Activated CD8-positive, alpha-beta memory T cell treated with anti-CD3 and anti-CD28 coated beads for 1 hour (primary cell): Measurements from ENCODE around the gene COMMD8.

Experiments used
- DNase-seq, 2 donors: peaks; one replicate each; pipeline ENCODE4 v3.0.0-alpha.2; 2020; ENCODE audit warnings: low read depth in 1 of 2; ENCODE audit errors: extremely low read depth in 1 of 2

COMMD8 gene

DNA sequence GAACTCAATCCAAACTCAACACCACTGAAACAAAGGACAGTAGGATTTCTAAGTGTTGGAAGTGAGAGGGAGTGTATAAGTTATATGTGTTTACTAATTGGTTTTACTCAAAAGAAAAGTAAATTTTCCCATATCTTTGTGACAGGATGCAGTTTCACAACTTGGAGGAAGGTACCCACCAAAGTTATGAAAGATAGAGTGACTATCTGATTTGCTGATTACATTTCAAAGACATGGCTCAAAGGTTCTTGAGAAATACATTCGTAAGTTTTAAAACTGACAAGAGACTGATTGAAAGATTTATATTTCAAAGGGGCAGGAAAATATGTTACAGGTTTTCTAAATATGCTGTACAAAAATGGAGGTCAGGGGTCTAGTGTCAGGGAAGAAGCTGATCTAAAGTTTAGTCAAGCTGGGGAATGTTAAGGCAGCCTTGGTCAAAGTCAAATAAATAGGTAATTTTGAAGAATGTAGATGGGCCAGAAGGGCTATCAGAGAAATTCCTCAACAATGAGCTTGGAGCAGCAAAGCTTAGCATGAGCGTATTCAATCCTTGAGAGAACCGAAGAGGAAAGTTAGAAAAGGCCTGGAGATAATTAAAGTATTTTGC, 9.7 kb upstream of the COMMD8 start:
- DNase-seq, result no peak

DNA sequence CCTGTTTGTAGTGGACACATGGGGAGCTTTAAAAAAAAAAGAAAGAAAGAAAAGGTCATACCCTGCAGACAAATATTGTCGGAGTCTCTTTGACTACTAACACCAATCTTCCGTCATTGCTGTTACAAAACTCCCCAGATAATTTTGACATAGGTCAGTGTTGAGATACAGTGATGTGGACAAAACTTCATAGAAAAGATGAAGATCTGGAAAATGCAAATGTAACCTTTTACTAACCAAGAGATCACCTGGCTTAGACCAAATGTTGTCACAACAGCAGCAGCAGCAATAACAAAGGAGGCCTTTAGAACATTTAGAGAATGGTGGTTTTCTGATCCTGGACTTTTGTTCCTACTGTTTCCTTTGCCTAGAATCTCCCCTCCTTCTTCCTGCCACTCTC, 8.1 kb upstream of the COMMD8 start:
- no peak for DNase-seq

DNA sequence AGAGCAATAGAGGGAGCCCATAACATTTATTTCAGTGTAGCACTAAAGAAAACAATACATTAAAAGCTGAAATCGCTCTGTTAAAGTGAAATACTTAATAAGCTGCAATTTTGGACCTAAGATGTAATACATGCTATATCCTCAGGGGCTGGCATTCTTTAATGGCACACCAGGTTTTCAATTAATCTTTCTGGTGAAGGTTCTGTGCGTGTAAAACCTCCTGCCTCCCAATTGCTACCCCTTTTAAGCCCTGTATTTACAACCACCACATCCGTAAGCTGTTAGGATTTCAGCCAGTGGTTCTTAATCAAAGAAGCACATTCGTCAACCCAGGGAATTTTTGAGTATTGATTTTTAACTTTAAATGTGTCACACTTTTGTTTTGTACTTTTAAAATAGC, 7.6 kb upstream of the COMMD8 start:
- DNase-seq, result no peak

DNA sequence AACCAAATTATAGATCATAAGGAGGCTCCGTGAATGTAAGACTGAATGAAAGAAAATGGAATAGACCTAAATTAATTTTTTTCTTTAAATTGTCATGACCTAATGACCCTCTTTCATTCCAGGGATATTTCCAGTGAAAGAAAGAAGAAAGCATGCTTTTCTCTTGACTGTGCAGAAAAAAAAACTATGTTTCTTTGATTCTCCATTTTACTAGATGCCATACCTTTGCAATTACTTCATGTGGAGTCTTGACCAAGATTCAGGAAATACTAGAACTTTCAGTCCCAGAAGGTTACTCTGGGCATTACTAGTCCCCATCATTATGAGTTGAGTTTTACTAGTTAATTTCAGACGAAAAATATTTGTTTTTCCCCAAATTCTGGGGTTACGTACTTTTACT, 6.4 kb upstream of the COMMD8 start:
- no peak for DNase-seq

DNA sequence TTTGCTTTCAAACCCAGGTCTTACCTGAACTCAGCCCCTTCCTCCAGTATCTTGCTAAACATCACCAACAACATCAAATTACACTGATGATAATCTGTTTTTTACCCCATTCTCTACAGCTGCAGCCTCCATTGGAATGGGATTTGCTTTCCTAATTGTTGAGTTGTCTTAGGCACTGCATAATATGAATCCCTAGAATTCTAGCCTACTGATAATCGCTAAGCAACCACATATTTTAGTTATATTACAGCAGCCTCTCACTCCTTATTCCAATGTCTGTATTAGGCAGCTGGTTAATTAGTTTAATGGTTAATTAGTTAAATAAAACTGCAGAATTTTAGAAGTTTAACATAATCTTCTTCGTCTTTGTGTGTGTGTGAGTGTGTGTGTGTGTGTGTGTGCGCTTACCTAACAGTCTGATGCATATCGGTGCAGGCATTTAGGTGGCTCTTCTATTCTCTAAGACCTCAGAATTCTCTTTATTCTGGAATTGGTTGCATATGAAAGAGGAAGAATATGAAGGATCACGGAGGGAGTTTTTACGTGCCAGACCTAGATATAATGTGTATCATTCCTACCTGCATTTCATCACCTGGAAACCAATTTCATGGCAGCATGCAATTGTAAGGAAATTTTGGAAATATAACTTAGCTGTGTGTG, 5.3 kb upstream of the COMMD8 start:
- no peak for DNase-seq

DNA sequence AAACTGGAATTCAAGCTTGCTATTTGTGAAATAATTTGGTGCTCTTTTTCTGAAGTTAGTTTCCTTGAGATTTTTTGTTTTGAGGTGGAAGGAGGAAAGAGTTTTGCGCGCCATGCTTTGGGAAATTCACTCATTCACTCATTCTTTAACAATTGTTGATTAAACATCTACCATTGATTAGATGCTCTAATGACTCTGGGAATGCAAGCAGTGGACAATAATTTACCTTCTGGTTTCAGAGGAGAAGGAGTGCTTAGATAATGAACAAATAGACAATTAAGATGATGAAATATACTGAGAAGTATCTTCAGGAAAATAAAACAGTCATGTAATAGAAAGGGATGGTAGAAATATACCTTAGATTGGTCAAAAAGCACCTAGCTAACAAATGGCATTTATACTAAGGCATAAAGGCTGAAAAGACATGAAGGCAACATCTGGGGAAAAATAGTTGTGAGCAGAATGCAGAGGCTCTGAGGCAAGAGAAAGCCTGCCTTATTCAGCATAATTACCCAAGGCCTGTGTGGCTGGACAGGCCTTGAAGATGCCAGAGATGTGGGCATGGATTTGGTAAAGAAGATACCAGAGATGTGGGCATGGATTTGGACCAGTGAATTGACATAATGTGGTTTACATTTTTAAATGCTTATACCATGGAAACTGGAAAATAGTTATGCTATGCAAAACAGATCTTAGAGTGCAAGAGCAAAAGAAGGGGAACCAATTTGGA, 2.7 kb upstream of the COMMD8 start:
- no peak for DNase-seq

DNA sequence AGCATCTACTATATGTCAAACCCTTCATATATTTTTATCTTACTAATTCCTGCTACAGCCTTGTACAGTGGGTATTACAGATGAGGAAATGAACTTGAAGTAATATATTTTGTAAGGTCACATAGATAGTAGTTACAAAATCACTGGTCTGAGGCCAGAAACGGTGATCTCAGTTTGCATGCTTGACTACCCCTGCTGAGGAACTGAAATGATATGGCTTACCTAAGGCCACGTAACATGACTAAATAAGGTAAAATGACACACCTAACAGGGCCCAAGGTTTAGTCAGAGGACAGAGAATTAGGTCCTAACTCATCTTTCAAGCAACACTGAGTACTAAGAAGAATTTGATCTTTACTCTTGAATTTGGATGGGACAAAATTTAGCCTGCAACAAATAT, 1.5 kb upstream of the COMMD8 start:
- DNase-seq, result no peak

DNA sequence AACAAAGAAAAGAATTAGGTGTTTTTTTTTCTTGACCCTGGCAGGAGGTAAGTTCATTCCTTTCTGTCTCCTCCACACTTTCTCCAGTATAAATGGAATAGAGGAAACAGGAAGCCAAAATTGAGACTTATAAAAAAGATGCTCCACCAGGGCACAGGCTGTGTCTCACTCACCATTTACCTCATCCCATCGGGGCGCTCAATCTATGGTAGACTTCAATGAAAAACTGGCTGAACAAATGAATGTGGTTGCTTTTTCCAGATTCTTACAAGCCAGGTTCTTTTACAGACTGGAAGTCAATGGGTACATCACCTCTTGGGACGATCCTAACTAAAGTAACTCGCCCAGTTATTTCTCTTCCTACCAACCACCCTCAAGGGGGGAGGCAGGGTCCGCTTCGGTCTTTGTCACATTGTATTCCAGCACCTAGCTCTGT, 685 bp downstream of the COMMD8 start:
- DNase-seq, result no peak

DNA sequence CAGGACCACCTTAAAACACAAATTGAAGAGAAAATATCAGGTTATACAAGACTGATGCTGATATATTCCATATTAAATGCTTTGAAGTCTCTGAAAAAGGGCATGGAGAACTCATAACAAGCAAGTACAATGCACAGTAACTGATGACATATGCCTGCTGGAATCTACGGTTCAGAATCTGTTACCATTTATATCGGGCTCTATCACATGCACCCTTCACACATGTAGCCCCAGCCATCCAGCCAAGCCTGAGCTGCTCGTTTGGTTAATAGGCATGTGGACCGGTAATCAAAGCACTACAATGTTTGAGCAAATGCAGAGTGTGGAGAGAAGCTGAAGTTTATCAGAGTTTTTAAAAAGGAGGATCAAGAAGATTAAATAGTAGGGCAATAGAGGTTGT, 11.8 kb downstream of the COMMD8 start:
- DNase-seq, result no peak

DNA sequence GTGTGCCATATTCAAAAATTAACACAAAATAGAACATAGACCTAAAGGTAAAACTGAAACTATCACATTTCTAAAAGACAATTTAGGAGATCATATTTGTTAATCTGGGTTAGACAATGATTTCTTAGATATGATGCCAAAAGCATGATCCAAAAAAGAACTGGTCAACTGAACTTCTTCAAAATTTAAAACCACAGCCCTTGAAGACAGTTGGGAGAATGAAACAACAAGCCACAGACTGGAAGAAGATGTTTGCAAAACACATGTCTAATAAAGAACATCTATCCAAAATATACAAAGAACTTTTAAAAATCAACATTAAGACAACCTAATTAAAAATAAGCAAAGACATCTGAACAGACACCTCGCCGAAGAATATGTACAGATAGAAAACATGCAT, 19.5 kb downstream of the COMMD8 start:
- no peak for DNase-seq

DNA sequence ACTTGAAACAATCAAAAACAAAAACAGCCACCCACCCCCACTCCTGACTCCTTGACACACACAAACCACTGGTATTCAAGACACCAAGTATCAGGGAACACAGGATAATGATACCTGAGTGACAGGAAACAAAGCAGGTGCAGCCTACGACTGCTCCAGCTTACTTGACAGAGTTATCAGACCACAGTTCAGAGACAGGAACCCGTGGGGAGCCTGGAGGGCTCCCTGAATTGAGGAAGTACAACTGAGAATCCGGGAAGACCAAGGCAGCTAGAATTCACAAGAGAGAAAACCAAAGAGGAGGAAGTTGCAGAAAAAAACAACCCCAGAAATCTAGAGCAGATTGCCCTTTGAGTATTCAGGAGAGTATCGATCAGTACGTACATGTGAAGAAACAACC, 20.5 kb downstream of the COMMD8 start:
- DNase-seq, result no peak

DNA sequence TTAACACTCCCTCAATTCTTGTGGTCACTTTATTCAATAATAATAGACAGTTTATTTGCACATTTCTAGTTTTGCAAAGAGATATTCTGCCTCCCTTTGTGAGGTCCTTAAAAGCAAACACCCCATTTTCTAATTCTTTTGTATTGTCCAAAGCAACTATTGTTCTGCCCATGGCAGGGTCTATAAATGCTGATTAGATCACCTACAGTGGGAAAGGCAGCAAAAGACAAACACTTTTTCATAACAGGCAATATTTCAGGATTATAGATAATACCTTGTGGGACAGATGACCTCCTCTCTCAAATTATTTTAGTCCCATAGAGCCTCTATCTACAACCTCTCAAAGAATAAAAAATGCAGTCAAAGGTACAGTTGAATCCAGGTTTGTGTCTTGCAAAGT, 28.6 kb downstream of the COMMD8 start:
- DNase-seq, result no peak

DNA sequence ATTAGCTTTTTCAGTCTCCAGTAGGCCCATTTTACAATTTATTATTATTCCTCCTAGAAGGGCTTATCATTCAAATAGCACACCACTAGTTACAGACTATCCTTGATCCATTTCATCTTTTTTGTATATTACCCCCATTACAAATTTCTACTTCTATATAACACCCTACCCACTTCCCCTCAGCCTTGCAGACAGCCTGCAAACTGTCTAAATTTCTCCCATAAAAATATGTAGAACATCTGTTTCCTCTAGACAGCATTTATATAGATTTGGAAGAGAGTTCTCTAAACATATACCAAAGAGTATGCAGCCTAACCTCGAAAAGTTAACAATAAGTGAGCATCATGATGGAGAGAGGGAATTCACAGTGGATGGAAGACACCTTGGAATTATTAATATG, 30.8 kb downstream of the COMMD8 start:
- DNase-seq, result no peak

DNA sequence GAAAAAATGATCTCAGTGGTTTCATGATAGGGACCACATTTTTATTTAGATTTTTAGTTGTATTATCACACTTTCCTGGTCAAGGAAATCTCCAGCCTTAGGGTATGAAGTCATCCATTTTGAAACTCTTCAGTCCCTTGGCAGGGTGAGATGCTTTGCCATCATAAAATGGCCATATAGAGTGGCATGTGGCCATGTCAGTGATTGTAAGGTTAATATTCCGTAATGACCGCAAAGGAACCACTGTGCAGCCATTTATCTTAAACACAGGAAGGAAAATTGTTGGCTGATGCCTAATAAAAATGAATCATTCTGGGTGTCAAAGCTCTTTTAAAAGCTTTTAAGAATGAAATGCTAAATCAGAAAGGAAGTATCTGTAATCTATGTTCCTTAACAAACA, 35.6 kb downstream of the COMMD8 start:
- DNase-seq, result no peak

DNA sequence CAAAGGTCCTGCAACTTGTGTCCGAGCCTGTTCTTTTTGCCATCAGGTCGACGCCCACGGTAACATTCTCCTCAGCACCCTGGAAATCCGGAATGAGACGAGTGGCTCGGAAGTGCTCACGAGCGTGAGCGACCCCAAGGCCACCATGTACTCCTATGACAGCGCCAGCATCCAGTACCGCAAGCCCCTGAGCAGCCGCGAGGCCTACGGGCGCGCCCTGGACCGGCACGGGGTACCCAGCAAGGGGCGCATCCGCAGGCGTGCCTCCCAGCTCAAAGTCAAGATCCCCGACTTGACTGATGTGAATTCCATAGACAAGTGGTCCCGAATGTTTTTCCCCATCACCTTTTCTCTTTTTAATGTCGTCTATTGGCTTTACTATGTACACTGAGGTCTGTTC, 37.9 kb downstream of the COMMD8 start:
- DNase-seq, result no peak

DNA sequence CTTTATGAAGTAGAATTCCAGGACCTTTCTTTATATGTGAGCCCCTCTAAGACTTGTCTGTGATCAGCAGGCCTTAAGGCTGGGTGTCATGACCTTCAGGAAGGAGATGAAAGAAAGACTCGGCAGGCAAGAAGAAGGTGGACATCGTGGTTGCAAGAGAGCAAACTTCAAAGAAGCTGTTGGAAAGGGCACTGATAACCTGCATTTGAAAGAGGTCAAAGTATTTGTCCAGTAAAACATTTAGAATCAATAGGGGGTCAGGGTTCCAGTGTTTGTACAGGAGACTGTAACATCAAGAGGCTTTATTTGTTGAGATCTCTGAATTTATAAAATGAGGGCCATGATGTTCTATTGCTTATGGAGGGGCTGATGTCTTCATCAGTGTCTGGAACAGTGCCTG, 44.2 kb downstream of the COMMD8 start:
- DNase-seq, result no peak

DNA sequence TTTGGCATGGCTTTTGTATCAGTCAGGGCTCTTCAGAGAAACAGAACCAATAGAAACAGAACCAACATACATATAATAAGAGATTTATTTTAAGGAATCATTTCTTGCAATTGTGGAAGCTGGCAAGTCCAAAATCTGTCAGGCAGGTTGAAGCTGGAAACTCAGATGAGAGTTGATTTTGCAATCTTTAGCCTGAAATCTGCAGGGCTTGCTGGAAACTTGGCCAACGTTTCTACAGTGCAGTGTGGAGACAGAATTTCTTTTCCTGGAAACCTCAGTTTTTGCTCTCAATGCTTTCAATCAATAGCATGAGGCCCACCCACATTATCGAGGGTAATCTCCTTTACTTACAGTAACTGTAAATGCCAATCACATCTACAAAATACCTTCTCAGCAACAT, 45.4 kb downstream of the COMMD8 start:
- DNase-seq, result no peak

DNA sequence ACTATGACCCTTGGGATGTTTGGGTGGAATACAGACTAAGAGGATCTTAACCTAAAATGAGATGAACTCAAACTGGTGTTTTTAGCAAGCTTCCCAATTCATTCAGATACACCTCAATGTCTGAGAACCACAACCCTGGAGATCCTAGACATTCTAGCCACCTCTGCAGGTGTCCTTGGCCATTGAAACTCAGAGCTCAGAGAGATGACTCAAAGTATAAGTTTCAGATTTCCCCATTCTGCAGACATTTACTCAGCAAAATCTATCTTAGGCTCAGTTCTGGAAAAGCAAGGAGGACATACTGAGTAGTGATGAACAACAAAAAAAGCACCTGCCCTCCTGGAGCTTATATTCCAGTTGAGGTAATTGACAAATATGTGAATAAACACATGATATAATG, 47.8 kb downstream of the COMMD8 start:
- DNase-seq, result no peak

DNA sequence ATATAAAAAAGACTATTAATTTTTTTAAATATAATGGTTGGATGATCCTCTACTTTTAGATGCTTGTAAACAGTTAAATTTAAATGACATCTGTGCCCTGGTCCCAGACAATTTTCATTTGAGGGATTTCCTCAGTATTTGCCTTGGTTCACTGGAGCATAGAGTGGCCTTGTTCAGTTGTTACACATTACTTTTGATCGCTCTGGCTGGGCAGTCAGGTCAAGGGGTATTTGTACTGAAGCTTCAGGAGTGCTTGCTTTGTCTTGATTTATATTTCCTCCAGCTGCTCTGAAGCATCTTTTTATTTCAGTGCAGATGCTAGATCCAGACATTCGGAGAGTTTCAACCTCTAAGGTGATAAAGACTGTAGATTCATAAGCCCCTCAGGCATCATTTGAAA, 50.0 kb downstream of the COMMD8 start:
- DNase-seq, result no peak

DNA sequence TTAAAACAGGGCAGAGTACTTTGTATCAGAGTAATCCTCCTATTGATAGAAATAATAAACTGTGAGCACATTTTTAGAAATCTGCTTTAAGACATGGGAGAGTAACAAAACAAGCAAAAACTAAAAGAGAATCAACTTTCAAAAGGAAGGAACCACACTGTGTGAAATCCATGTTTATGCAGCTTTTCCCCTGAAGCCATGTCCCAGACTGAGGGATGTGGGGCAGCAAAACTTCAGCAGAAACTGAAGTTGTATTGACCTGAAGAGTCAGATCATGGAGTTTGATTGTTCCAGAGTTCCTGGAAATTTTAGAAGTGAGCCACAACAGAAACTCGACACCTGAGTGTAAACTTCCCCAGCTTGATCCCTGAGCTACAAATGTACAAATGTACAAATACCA, 53.2 kb downstream of the COMMD8 start:
- DNase-seq, result no peak

DNA sequence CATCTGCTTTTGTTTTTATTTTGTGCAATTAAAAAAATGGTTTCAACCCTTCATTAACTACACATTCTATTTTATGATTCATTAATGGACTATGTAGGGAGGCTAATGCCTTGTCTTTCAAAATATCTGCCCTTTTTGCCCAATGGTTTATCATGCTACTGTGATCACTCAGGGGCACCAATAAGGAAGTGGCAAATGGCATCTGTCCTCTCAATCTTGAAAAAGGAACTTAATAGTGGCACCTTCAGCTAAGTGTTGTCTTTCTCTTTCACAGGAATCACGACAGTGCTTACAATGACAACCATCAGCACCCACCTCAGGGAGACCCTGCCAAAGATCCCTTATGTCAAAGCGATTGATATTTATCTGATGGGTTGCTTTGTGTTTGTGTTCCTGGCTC, 57.1 kb downstream of the COMMD8 start:
- no peak for DNase-seq
